Measurements from ENCODE around the gene KRIT1.

Gene KRIT1

GRCh38 chr7:92150450-92151017, 95.2 kb downstream of the KRIT1 start:
- peak; percentile 68 for DNase-seq

- DNase-seq: no peak
Observed at GRCh38 chr7:92149736-92150239, 95.9 kb downstream of the KRIT1 start.
